Measurements from ENCODE around the gene ADNP. TPM values are rescaled to one million over a fixed set of nuclear protein-coding genes. Genes with fewer than 3 reads are reported as not detected.

Gene ADNP
- total and polyA plus RNA-seq, 12 donors = 32.4 to 76.4 (median 54.0) TPM

DNA sequence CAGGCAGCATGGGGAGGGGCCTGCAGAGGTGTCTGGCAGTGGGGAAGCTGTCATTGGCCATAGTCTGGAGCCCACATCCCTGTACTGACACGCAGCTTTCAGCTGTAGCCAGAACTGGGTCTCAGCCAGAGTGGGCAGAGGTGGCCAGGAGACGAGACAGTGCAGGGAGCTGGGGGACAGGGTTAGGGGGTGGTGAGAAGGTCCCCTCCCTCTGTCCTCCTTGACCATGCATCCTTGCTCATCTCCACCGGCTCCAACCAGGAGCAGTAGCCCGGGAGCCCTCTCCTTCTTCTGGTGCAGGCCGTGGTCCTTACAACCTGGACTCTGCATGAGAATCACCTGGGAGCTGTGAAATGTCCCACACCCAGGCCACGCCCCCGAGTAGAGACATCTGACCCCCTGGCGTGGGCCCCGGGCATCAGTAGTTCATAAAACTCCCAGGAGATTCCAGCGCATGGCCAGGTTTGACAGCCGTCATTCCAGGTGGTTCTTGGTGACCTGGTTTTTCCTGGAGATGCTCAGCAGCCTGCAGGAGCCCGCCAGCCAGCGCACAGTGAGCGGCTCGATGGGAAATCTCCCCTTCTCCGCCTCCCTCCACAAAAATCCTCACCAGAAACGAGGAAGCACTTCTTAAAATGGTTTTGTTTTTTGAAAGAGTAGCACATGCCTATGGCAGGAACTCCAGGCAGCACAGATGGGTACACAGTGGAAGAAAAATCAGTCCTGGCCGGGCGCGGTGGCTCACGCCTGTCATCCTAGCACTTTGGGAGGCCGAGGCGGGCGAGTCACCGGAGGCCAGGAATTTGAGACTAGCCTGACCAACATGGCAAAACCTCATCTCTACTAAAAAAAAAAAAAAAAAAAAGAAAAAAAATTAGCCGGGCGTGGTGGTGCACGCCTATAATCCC lies 56.2 kb downstream of the ADNP start:
- Histone ChIP-seq H3K27me3 (no peaks in the 10 kb centered on the region), H3K36me3 (replicated peaks in 1 of 2) (no peaks in the 10 kb centered on the region), H3K4me1 (replicated peaks in 1 of 2) (no peaks in the 10 kb centered on the region), H3K9me3 (replicated peaks in 1 of 3) (no peaks in the 10 kb centered on the region), H3K4me3 (no peak overlapping the region), H3K27ac (no peak overlapping the region)
- TF ChIP-seq POLR2A (IDR thresholded peaks at IDR 0.05) (no peak), CTCF (IDR thresholded peaks at IDR 0.05) (no peak)
- intact Hi-C loops (cut with DNase I) = no loop called here
- 89 to 93% (median 90%) methylated on average over 21 to 28 of the region's 28 CpGs for WGBS, 4 donors
- no peak for DNase-seq

GRCh38 chr20:50874111-50874757 lies 57.0 kb downstream of the ADNP start:
- Histone ChIP-seq H3K4me1 (replicated peaks in 1 of 2) (no peaks in the 10 kb centered on the region), H3K9me3 (replicated peaks in 1 of 3) (no peaks in the 10 kb centered on the region), H3K36me3 (replicated peaks in 1 of 2) (no peaks in the 10 kb centered on the region), H3K27ac (no peak overlapping the region), H3K27me3 (no peaks in the 10 kb centered on the region), H3K4me3 (no peak overlapping the region)
- TF ChIP-seq CTCF (IDR thresholded peaks at IDR 0.05) (no peak), POLR2A (IDR thresholded peaks at IDR 0.05) (no peak)
- intact Hi-C loops (cut with DNase I) = no loop called here
- 88 to 95% (median 92%) methylated on average over 7 to 10 of the region's 10 CpGs for WGBS, 4 donors
- no peak for DNase-seq

DNA sequence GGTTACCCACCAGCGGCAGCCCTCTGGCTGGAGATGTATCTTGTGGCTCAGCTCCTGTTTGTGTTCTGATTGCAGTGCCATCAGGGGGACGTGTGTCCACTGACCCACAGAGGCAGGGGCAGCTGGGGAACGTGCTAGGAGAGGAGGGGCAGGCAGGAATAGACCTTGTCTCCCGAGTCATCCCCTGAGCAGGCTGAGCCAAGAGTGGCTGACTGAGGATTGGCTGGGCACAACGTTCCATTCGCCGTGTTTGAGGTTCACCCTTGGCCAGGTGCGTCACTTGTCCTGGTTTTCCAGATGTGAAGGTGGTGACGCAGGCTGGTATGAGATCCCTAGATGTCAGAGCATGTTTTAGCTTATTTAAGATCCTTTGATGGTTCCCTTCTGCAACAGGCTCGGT lies 57.7 kb downstream of the ADNP start:
- intact Hi-C loops (cut with DNase I) = no loop called here
- TF ChIP-seq CTCF (IDR thresholded peaks at IDR 0.05) (no peak), POLR2A (IDR thresholded peaks at IDR 0.05) (no peak)
- Histone ChIP-seq H3K4me1 (replicated peaks in 1 of 2) (no peaks in the 10 kb centered on the region), H3K27me3 (no peaks in the 10 kb centered on the region), H3K36me3 (replicated peaks in 1 of 2) (no peaks in the 10 kb centered on the region), H3K9me3 (replicated peaks in 1 of 3) (no peaks in the 10 kb centered on the region), H3K27ac (no peak overlapping the region), H3K4me3 (no peak overlapping the region)
- WGBS, 4 donors = 82 to 91% (median 89%) methylated on average over 6 to 10 of the region's 10 CpGs
- DNase-seq = no peak

DNA sequence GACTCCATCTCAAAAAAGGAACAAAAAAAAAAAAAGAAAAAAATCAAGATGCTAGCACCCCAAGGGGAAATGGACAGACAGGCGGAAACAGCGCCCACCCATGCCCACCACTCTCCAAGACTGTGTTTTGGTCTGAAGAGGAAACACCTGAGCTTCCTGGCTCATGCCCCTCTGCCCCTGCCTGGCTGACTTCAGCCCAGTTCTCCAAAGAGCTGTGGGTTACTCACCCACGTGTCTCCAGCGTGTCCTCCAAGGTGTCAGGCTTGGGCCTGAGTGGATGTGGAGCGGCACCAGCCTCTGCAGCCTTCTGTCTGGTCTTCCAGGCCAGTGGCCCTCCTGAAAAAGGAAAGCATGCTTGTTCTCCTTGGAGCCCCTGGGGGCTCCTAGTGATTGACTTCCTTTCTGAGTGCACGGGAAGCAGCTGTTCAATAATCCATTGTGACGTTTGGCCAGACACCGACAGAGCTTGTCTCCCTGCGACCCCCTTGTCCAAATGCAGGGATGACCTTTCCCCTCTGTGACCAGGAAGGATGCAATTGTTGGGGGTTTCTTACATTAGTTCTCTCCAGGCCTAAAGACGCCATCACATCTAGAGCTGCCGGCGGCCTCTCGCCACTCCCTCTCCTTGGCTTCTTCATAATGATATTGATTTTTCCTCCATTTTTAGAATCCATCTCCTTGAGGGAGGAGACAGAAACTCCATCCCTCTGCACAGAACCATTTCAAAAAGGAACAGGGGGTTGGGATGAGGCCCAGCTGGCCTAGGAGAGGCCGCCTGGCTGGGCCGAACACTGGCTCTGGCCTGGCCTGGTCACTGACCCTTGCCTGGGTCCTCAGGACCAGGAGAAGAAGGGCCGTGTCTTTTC lies 58.4 kb downstream of the ADNP start:
- no peaks in the 10 kb centered on the region for H3K27me3 ChIP-seq
- H3K27ac ChIP-seq = no peak overlapping the region
- no peaks in the 10 kb centered on the region for H3K36me3 ChIP-seq (replicated peaks in 1 of 2)
- 79 to 85% (median 81%) methylated on average over 16 of the region's 16 CpGs for WGBS, 4 donors
- no peaks in the 10 kb centered on the region for H3K9me3 ChIP-seq (replicated peaks in 1 of 3)
- DNase-seq = no peak
- TF ChIP-seq POLR2A (IDR thresholded peaks at IDR 0.05) = no peak
- TF ChIP-seq CTCF (IDR thresholded peaks at IDR 0.05) = no peak
- H3K4me3 ChIP-seq = no peak overlapping the region
- intact Hi-C loops (cut with DNase I) = no loop called here
- H3K4me1 ChIP-seq (replicated peaks in 1 of 2) = no peaks in the 10 kb centered on the region
